Measurements from ENCODE around the gene TEDC2.

GRCh38 chr16:2469399-2470233, 9.7 kb downstream of the TEDC2 start:
- TF ChIP-seq POLR2A (IDR thresholded peaks at IDR 0.05) (no peak), CTCF (IDR thresholded peaks at IDR 0.05) (no peak)

Data from vagina (tissue), 2 donors.